GM19193 (cell line): ENCODE measurements around the gene SLIT2.

Source experiments
- POLR2A ChIP-seq: IDR thresholded peaks from 4 replicates; pipeline ENCODE4 v1.6.1; 2011; ENCODE audit not compliant: insufficient read depth, insufficient read length; ENCODE audit errors: extremely low read depth

The SLIT2 gene

GRCh38 chr4:20255823-20256222 lies 4.1 kb downstream of the SLIT2 start:
- no peak for TF ChIP-seq POLR2A

- TF ChIP-seq POLR2A = no peak
Measured at GRCh38 chr4:20256381-20256881, 4.7 kb downstream of the SLIT2 start.

- no peak for TF ChIP-seq POLR2A
Measured at GRCh38 chr4:20259707-20260106, 8.0 kb downstream of the SLIT2 start.

- no peak for TF ChIP-seq POLR2A
Measured at GRCh38 chr4:20260821-20261220, 9.1 kb downstream of the SLIT2 start.

GRCh38 chr4:20262221-20262620 lies 10.5 kb downstream of the SLIT2 start:
- TF ChIP-seq POLR2A = no peak

- no peak for TF ChIP-seq POLR2A
Measured at GRCh38 chr4:20264688-20265087, 13.0 kb downstream of the SLIT2 start.

GRCh38 chr4:20265726-20266125 lies 14.0 kb downstream of the SLIT2 start:
- TF ChIP-seq POLR2A = no peak

DNA sequence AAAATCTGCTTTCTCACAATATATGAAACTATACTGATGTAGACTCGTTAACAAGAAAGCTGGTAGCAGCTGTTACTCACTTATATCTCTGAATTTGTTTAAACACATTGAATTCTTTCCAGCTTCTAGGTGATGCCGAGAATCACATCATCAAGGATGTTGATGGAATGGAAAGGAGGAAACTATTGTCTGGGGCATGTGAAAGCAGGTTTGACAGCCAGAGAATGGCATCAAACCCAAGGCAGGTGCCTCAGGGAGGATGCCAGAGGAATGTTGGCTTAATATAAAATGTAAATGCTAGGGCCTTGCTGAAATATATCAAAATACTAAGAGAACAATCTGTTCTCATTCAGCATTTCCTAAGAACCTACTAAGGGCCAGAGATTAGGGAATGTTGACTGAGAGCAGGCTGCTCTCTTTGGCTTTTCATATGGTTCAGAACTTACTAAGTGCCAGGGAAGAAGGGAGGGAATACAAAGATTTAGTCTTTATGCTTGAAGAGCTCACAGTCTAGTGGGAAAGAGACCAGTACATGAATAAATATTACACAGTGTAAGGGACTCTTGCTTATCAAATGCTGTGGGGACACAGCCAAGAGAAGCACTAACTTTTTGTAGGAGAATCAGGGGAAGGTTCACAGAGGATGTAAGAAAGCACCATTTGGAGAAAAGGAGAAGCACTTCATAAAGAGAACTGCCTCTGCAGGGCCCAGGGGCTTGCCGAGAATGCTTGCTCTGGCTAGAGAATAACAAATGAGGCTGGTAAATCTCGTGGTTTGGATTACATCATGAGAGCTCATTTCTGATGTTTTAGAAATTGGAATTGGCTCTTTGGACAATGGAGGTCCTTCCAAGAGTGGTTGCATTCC lies 14.7 kb downstream of the SLIT2 start:
- TF ChIP-seq POLR2A = no peak

GRCh38 chr4:20268028-20268427 lies 16.3 kb downstream of the SLIT2 start:
- TF ChIP-seq POLR2A = no peak

DNA sequence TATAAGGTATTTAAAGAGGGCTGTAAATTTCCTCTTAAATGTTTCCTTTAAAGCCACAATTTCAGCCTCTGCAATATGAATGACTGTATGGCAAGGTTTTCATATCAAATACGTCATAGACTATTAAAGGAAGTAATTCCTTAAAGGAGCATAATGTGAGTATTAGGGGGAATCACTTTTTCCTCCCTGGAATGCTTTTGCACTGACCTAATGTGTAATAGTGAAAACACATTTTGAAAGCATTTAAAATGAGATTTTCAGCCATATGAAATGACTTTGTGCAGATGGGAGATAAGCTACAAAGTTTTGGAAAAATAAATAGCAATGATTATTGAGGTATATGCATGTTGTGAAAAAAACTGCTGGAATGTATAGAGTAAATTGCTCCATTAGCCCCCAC lies 17.6 kb downstream of the SLIT2 start:
- no peak for TF ChIP-seq POLR2A

DNA sequence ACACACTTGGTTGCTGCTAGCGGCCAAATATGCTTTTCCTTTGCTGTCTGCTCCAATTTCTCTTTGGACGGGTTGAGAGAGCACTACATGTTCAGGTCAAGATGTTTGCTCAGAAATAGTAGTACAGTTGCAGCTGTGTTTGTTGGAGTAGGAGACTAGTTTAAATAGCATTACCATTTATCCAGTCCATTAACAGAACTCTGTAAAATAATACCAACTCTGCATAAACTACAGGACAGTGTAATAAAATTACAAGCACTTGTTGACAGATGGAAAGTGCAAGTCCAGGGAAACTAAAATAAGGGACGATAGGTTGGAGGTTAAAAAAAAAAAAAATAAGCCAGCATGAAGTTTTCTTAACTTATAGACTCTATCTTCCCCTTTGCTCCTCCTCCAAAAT lies 20.2 kb downstream of the SLIT2 start:
- no peak for TF ChIP-seq POLR2A

GRCh38 chr4:20272411-20272872 lies 20.7 kb downstream of the SLIT2 start:
- no peak for TF ChIP-seq POLR2A

DNA sequence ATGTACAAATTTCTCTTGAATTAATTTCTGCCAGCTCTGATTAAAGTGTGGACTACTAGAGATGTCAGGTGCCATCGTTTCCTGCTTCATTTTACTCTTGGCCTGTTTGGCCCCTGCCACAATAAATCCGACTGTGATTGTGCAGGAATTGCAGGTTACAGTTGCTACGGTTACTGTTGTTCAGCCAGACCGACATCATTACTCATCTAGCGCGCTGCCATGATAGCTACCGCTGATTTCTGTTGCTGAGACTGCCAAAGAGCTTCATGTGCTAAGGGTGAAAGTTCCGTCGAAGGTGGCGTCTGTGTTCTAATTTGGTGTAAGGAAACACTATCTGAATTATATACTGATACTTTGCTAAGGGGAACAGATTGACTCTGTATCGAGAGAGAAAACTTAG lies 22.1 kb downstream of the SLIT2 start:
- TF ChIP-seq POLR2A = no peak

GRCh38 chr4:20276848-20277247 lies 25.1 kb downstream of the SLIT2 start:
- TF ChIP-seq POLR2A = no peak

DNA sequence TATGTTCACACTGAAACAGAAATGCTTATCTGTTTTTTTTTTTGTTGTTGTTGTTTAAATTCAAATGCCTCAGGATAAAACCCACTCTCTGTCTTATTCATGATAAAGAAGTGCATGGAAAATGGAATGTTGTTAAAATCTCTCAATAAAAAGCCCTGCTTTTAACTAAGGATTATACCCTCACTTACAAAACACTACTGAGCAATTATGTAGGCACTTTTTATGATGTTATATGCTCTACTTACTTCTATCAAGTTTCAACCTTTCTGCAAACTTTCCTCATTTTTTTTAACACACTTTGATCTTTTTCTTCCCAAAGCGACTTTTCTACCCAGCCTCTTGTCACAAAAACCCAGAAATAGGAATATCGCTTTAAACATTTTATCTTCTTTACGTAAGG lies 26.5 kb downstream of the SLIT2 start:
- no peak for TF ChIP-seq POLR2A

GRCh38 chr4:20279381-20279780 lies 27.7 kb downstream of the SLIT2 start:
- no peak for TF ChIP-seq POLR2A
